ENCODE data around the gene WDR77. TPM values are rescaled to one million over a fixed set of nuclear protein-coding genes. Genes with fewer than 3 reads are reported as not detected.

Gene WDR77
- total RNA-seq = 15.7 TPM

DNA sequence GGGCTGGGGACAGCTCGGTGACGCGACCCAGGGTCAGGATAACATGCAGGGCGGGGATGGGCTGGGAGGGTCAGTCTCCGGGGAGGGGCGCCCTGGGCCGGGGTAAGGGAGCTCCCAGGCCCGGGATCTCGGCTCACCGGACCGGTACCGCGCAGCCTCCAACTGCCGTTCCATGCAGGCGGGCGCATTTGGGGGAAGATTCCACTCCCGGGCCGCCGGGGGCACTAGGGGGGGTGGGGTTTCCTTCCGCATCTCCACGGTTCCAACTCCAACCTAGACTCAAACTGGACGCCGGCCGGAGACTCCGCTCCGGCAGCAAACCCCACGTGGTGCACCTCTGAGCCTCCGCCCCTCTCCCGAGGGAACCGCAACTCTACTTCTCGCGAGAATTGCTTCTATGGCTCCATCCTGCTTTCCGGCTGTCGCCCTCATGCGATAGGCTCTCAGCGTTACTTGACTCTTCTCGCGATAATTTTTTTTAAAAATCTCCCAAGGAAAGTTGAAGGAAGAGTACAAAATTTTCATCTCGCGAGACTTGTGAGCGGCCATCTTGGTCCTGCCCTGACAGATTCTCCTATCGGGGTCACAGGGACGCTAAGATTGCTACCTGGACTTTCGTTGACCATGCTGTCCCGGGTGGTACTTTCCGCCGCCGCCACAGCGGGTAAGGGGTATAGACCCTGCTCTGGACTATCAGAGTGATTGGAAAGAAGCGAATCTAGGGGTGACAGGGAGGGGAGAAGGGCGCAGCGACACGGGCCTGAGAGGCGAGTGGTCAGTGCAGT lies at the start of gene WDR77, which contains the start of gene ATP5PB:
WDR77 (minus strand) TSS at position 339 of the 785 bp plus-strand sequence; CDS start at position 252, 87 bp downstream.
ATP5PB (plus strand) TSS at position 547 of the 785 bp plus-strand sequence; CDS start at position 625, 78 bp downstream.
- DNase-seq (ENCODE audit: low spot score) (peak; percentile 97), ATAC-seq (peak; percentile 91)

DNA sequence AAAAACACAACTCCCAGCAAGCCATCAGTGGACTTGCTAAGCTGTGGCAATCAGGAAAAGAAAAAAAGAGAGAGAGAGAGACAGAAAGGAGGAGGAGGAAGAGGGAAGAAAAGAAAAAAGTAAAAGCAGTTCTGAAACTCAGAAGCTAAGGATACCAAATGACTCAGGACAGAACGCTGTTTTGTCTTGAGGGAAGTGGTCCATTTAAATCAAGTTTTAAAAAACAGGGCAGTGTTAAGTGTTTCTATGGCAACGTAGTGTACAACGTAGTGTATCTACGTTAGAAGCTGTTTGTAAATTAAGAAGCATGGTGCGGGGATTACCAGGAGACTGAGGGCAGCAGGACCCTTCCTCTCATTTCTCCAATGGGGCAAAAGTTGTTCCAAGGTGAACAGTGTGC lies 48.5 kb upstream of the WDR77 start:
- no peak for ATAC-seq
- no peak for DNase-seq (ENCODE audit: low spot score)

DNA sequence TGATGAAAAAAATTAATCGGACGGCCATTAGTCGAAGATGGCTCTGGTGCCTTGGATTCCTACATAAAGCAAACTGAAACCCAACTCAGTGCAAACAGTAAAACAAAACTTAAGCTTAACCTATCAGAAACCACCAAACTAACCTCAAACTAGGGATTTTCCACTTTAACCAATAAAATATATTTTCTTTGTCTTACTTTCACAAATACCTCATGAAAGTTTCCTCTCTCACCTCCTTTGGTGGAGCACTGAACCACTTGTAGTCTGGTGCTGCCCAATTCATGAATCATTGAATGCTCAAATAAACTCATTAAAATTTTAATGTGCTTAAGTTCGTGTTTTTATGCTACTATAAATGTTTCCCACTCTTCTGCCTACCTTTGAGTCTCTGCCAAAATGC lies 47.3 kb upstream of the WDR77 start:
- no peak for DNase-seq (ENCODE audit: low spot score)

DNA sequence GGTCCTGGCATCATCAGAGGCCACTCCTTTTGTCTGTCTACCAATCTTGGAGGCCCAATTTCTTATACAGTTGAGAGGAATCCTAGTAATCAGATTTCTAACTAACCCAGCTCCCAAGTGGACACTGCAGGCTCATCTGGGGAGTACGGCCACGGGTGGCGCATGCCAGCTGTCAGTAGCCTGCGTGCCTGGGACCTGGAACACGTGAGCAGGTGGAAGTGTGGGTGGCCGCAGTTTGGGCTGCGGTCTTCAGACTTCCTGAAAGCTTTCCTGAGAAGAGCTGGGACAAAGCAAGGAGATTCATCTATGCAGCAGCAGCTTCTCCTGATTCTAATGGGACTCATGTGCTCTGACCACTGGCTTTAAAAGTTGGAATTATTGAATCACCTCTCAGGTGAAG lies 42.0 kb upstream of the WDR77 start:
- ATAC-seq (no peak), DNase-seq (ENCODE audit: low spot score) (no peak)

More for the DNA sequence above, 47.3 kb upstream of the WDR77 start:
- no peak for ATAC-seq

DNA sequence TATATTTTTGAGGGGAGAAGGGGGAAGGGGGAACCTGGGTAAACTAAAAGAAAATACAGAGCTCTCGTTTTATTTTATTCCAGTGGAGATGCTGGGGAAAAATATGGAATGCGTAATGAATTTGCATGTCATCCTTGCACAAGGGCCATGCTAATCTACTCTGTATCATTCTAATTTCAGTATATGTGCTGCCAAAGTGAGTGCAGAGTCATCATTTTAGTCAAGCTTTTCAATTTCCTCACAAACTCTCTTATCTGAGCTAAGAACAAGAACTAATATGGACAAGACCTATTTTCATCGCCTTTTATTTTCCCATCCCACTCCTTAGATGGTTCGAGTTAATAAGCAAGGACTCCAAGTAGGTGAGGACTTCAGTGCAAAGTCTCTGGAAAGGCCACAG lies 41.2 kb upstream of the WDR77 start:
- no peak for DNase-seq (ENCODE audit: low spot score)
- no peak for ATAC-seq

DNA sequence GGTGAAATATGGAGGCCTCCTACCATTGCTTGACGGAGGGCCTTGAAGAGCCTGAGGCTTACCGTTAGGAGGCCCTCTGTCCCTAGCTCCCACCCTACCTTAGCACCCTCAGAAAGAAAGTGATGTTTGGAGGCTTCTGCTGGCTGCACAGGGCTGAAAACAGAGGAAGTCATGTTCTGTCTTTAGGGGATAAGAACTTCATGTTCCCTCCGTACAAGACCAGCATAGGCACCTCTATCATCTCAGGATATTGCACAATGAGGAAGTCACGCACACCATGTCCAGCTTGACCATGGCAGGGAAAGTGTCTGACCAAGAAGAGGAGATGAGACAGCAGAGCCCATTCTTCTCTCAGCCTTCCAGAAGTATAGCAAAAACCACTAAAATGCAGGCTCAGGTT lies 40.5 kb upstream of the WDR77 start:
- peak; percentile 75 for ATAC-seq
- no peak for DNase-seq (ENCODE audit: low spot score)

DNA sequence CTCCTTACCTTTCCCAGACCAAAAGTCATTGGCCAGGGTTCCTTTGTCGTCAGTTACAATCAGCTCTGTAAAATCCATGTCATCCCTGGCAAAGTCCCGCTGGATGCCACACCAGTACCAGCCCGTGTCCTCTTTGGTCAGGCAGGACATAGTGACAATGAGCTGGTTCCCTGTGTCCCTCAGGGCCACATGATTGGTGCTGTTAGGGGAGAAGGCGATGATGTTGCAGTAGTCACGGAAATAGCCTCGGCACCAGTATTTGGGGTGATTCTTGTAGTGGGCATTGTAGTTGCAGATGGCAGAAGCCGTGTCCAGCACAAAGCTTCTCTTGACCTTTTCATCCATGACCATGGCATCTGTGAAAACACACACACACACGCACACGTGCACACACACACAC lies 39.6 kb upstream of the WDR77 start:
- ATAC-seq (peak; percentile 24), DNase-seq (ENCODE audit: low spot score) (no peak)

DNA sequence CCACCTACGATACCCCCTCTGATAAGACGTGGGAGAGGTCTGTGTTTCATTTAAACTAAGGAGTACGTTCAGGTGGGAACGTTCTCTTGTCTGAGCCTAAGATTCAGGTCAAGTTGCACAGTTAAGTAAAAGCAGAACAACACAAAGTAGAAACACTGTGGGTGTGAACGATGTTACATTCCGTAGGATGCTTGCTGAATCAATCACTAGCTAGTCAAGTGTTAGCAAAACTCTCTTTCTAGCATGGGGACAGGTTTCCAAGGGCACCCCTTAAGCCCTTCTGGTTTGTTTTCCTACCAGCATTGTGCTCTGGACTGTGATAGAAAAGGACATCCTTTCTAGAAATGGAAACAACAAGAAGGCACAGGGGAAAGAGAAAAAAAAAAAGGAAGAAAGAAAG lies 38.1 kb upstream of the WDR77 start:
- DNase-seq (ENCODE audit: low spot score) (no peak), ATAC-seq (no peak)

DNA sequence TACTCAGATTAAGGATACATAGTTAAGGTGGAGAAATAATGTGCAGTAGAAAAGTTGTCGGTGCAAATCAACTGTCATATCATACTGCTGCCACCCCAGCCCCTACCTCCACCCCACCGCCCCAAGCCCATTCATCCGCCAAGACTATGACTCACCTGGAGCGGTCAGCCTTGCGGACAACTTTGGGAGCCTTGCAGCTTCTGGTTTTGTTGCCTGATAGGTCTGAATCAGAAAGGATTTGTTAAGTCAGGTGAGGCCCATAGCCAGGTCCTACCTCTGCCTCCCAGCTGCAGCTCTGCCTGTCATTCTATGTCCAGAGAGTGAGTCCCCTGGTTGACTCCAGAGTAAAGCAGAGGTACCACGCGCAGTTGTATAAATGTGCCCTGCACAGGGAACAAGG lies 37.4 kb upstream of the WDR77 start:
- no peak for ATAC-seq
- DNase-seq (ENCODE audit: low spot score) = no peak

DNA sequence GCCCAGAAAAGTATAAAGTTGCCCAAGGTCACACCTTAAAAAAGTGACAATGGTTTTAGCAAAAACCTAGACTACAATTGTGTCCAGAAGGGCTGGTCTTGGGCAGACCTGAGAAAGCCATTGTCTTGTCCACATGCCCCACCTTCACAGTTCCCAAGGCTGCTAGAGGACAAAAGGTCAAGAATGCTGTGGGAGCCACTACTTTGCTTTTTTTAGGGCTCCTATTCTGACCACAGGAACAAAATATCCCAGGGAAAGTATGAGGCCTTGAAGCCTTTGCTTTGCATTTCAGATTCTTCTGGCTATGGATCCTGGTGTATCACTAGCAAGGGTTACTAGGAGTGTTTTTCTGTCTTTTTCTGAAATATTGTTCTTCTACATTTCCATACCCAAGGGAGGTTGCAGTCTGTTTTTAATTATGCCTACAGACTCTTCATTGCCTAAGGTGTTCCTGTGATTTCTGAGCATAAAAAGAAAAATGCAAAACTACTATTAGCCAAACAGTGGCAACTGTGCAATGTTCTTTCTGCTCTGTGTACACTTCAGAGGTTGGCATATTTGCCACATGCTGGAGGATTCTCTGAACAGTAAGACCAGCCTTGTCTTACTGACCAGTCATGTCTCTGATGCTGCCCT lies 35.5 kb upstream of the WDR77 start:
- ATAC-seq = no peak
- DNase-seq (ENCODE audit: low spot score) = no peak

DNA sequence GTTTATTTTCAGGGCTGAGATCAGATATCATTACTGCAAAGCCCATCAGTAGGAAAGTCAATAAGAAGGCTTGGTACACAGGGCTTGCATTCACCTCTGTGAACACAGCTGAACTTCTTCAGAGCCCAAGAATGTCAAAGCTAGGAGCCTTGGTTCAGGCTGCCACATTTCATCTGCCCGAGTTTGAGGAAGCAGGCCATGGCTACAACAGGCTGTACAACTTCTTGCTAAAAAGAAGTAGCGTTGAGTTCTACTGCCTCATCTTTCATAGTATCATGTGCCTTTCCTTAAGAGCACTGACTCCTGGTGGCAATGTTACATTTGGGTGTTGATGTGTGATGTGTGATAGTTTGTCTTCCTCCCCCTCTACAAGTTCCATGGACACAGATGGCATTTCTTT lies 34.8 kb upstream of the WDR77 start:
- DNase-seq (ENCODE audit: low spot score) (no peak), ATAC-seq (no peak)

DNA sequence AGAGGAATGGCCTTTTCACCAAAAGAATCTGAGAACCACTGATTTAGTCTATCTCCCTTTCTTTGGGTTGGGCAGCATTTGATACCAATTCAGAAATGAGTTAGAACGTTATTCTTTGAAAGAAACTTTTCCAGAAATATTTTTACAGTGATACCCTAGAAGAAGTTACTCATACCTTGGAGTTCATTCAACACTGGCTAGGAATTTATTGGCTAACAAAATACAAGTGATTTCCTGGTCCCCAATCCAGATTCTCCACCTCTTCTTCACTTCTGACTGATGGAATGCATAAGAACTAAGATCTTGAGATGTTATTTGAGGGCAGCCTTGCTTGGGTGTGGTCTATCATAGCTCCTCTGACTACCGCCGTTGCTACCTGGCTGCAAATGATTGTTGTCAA lies 34.1 kb upstream of the WDR77 start:
- no peak for ATAC-seq
- no peak for DNase-seq (ENCODE audit: low spot score)

DNA sequence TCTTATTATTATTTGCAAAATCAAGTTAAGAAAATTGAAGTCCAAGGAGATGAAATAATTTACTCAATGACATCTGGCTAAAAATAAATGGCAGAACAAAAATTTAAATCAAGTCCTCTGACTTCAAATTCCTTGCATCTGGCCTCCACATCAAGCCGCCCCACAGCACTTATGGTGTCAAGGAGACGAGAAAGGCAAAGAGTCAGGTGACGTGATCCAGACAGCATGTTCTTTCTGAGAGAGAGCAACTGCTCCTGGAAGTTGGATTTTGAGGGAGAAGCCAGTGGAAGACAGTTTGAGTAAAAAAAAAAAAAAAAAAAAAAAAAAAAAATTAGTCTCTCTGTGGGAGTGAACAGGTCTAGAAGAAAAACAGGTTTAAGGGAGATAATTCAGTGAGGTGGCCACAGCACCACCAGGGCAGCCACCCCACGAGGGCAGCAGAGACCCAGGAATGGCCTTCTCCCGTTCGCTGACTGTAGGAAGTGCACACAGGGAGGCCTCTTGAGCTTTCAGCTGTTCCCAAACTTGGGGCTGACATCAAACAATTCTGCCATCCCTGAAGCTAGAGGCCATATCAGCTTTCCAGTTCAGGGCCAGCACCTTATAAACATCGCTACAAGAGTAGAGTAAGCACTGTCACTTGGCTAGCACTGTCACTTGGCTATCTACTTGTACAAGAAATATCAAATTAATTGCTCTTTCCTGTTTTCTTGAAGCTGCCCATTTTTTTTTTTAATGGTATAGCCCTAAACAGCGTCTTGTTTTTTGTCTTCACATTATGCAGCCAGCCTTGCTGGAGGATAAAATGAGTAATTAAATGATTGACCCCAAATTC lies 32.5 kb upstream of the WDR77 start:
- ATAC-seq = peak; percentile 99

DNA sequence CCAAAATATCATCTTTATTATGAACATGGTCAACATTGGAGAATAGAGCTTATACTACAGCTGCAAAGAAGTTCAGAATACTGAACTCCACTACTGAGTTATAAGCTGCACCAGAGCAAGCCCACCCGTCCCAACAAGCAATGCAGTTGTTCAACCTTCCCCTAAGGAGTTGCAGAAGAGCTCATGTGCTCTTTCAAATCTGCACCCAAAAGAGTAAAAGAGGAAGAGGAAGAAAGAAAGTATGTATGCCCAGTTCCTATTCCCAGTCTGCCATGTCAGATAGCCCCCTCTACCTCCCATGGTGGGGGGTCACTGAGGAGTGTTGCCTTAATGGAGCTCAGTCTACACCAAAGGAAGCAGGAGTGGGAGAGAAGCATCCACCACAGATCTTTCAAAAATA lies 31.6 kb upstream of the WDR77 start:
- DNase-seq (ENCODE audit: low spot score) (no peak), ATAC-seq (no peak)

More for the DNA sequence above, 32.5 kb upstream of the WDR77 start:
- DNase-seq (ENCODE audit: low spot score) = peak; percentile 76

DNA sequence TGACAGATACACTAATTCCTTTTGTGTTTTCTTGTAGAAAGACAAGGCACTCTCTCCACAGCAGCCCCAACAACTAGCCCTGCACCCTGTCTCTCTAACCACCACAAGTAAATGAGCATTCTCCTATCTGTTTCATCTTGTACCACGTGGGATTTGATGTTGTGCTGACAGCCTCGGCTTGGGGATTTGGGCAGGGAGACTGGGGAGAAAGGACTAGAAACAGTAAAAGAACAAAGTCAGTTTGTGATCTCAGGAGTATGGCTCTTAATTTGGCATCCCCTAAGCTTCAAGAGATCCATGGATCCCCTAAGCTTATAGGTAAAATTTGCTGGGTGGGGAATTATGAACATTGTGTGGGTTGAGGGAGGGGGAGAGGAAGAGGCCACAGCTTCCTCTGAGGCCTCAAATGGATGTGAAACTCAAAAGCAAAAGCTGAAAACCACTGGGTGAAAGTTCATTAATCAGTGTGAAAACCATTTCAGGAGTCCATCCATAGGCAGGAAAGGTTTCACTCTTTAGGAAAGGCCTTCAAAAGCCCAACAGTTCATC lies 27.8 kb upstream of the WDR77 start:
- ATAC-seq = no peak
- DNase-seq (ENCODE audit: low spot score) = no peak

DNA sequence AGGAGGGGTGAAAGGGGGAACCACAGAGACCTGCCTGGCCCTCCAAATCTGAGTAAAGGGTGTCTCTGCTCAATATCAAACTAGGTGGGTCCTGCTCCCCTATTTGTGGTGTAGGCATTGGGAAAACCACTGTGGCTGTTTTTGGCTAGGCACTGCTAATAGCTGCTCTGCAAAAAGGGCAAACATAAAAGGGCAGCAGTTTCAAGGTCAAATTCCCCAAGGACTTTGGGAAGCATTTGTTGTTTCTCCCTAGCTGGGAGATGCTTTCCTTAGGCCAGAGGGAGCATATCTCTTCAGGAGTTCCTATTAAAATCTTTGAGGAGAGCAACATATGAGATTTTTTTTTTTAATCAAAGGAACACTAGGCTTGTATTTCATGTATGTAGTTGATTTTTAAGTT lies 27.2 kb upstream of the WDR77 start:
- no peak for ATAC-seq

DNA sequence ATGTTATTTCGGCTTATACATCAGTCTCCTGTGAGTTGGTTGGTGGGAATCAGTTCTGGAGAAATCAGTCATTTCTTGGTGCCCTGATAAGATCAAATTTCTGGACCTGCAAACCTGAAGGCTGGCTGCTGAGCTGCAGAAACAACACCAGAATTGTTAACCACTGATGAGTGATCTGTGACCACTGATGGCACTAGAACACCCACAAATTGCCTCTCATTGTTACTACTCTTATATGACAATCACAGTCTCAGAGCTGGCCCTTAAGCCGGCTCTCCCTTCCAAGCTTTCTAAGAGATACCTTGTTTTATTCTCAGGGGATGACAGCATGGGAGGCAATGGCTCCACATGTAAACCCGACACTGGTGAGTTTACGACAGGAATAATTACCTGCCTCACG lies 26.6 kb upstream of the WDR77 start:
- ATAC-seq = no peak

More for the DNA sequence above, 27.2 kb upstream of the WDR77 start:
- no peak for DNase-seq (ENCODE audit: low spot score)

DNA sequence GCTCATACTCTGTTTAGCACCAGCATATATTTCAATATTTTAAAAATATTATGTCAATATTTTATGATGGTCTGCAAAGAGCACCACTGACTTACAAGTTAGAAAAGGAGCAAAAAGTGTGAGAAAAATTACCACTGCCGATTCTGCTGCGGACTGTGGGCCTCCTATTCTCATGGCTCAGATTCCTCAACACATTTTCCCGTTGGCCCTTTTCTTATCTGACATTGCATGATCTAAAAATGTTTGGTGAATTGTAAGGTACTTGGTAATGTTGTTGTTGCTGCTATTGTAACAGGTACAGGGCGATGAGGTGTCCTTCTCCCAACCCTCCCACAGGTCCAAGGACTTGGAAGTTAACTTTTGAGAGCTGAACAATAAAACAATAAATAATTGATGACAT lies 25.5 kb upstream of the WDR77 start:
- no peak for ATAC-seq
- DNase-seq (ENCODE audit: low spot score) = no peak

More for the DNA sequence above, 26.6 kb upstream of the WDR77 start:
- no peak for DNase-seq (ENCODE audit: low spot score)

DNA sequence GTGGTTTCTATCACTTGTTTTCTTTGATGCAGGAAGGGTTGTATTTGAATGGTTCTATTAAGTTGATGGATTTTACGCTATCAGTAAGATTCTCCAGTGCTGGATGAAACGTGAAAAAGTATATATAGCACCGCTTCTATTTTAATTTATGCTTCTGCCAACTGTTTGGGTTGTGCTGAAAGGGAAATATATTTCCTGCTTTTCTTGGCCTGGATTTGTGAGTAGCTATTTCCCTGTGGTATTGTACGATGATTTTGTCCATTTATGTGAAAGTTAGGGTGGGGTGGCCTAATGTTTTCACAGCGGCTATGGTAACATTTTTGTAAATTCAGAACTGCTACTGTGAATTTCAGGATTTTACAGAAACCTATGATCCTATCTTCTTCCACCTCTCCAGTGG lies 25.1 kb upstream of the WDR77 start:
- no peak for ATAC-seq
- DNase-seq (ENCODE audit: low spot score) = no peak

DNA sequence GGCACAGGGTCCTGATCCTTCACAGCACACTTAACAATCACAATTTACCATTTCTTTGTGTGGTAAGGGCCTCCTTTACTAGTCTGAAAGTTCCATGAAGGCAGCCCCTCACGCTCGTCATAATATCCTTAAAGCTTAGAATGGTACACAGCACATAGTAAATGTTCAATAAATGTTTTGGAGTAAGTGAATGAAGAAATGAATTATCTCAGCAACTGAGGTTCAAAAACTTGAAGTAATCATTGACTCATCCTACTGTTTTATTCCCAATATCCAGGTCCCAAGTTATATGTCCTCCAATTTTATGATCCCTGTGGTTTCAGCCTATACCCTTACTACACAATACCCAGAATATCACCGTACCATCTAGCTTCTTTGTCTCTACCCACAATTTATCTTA lies 22.5 kb upstream of the WDR77 start:
- ATAC-seq = no peak
- no peak for DNase-seq (ENCODE audit: low spot score)

DNA sequence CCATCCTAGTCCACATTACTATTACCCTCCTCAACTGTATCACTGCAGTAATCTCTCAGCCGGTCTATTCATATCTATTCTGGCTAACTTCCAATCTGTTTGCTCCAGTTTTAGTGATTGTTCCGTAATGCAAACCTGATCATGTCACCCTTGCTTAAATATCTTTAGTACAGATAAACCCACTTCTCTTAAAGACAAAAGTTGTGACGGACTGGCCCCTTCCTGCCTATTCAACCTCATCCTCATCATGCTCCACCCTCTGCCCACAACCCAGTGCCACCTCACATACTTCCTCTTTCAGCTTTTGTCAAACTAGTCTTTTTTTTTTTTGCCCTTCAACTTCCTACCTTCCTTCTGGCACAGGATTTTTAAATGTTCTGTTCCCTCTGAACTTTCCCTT lies 22.0 kb upstream of the WDR77 start:
- DNase-seq (ENCODE audit: low spot score) (no peak), ATAC-seq (peak; percentile 43)

Data from left lobe of liver (tissue), 2 donors.